Fibroblast of skin of right biceps (primary cell): Measurements from ENCODE around the gene SMCR8.
"Not testable (repeated sequence)": the region's sequence is repeated elsewhere in the genome, so short reads cannot be mapped to it uniquely, and the experiment has no call there.

ENCODE experiments used
- DNase-seq: peaks from one replicate; pipeline ENCODE4 v3.0.0-alpha.2; 2013

The SMCR8 gene

DNA sequence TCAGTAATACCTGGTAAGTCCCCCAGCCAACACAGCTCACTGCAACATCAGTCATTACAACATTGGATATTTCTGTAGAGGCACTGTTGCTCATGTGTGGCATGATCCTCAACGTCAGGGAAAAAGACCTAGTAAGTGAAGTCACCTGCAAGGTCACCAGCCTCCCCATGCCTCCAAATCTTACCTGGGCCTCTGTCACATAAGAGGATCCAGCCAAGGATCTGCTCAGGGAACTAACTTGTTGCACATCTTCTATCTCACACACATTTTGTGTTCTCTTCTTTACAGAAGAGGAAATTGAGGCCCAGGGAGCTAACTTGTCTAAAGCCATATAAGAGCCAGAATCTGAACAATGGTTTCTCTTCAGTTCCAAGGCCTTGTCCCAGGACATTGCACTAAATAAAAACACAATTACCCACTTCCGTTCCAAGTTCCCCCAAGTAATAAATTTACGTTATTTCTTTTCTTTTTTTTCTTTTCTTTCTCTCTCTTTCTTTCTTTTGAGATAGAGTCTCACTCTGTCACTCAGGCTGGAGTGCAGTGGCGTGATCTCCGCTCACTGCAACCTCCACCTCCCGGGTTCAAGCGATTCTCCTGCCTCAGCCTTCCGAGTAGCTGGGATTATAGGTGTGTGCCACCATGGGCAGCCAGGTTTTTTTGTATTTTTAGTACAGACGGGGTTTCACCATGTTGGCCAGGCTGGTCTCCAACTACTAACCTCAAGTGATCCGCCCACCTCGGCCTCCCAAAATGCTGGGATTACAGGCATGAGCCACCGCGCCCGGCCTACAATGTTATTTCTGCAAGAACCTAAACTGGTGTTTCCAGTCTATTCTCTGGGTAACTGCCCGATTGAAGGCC is 47.0 kb downstream of the SMCR8 start:
- DNase-seq, result no peak

- no peak for DNase-seq
These were observed 47.6 kb downstream of the SMCR8 start for GRCh38 chr17:18362698-18363100.

DNA sequence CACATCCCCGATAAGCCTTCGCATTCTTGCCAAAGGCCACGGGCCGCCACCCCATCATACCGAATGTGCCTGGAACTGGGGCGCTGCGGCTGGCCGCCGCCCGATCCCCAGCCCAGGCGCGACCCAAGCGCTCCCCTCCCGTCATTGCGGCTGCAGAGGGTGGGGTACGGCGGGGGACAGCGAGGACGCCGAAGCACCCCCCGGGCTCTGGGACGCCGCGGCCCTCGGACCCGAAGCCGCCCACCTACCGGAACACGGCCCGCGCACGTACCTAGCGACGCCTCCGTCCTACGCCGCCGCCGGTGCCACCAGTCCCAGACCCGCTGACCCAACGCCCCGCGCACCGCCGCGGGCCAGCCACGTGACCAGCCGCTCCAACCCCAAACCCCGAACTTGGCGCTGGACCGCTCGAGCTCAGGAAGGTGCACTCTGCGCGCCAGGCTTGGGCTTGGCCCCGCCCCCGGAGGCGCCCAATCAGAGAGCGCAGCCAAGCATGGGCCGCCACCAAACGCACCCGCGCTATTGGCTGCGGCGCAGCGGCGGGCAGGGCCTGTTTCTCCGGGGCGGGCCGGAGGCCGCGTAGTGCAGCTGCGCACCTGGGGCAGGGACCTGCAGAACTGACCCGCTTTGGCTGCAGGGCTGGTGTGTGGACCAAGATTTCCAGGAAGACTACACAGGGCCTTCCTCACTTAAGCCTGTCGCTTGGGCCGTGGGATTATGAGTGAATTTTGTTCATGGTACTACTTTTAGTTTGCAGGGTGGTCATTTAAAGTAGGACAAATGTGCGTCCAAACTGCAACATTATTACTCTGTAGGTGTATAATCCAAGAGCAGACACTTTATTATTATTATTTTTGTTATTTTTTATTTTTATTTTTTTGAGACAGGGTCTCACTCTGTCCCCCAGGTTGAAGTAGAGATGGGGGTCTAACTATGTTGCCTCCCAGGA is 48.3 kb downstream of the SMCR8 start, which contains the start of gene SHMT1:
SHMT1 (minus strand) TSS at position 450 of the 949 bp plus-strand sequence. CDS start 7,569 bp downstream, outside the sequence.
- peak; percentile 86 for DNase-seq

- no peak for DNase-seq
These were observed 49.1 kb downstream of the SMCR8 start for GRCh38 chr17:18364166-18364565.

GRCh38 chr17:18368946-18369345 is 53.9 kb downstream of the SMCR8 start:
- no peak for DNase-seq

DNA sequence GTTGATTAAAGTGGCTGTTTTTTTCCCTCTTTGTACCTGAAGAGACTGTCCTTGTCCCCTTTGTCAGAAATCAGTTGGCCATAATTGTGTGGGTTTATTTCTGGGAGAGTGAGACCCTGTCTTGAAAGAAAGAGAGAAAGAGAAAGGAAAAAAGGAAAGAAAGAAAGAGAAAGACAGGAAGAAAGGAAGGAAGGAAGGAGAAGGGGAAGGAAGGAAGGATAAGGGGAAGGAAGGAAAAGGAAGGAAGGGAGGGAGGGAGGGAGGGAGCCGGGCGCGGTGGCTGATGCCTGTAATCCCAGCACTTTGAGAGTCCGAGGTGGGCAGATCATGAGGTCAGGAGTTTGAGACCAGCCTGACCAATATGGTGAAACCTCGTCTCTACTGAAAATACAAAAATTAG is 55.7 kb downstream of the SMCR8 start:
- no peak for DNase-seq

GRCh38 chr17:18371455-18371854 is 56.4 kb downstream of the SMCR8 start:
- DNase-seq, result no peak

DNA sequence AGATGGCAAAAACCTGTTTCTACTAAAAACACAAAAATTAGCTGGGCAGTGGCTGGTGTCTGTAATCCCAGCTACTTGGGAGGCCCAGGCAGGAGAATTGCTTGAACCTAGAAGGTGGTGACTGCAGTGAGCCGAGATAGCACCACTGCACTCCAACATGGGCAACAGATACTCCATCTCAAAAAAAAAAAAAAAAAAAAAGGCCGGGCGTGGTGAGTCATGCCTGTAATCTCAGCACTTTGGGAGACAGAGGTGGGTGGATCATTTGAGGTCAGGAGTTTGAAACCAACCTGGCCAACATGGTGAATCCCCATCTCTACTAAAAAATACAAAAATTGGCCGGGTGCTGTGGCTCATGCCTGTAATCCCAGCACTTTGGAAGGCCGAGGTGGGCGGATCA is 58.1 kb downstream of the SMCR8 start:
- not testable (repeated sequence) for DNase-seq

- no peak for DNase-seq
These were observed 59.1 kb downstream of the SMCR8 start for GRCh38 chr17:18374216-18374615.
